Measurements from ENCODE around the gene HOXC9.

Gene HOXC9

DNA sequence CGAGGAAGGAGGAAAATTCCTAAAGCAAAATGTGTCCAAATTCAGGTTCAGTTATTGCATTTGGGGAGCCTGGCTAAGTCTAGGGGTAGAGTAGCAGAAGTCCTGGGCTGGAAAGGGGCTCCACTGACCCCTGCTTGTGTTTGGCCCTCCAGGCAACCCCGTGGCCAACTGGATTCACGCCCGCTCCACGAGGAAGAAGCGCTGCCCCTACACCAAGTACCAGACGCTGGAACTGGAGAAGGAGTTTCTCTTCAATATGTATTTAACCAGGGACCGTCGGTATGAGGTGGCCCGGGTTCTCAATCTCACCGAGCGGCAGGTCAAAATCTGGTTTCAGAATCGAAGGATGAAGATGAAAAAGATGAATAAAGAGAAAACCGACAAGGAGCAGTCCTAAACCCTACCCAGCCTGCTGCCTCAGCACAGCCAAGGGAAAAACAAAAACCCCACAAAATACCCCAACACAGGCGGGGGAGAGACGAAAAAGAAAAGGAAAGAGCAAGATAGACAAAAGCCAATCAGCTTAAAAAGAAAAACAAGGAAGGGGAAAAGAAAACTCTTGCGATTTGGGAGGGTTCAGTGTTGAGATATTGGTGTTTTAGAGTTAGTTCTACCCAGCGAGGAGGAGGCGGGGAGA is 2.4 kb downstream of the HOXC9 start:
- FAIRE-seq, result no peak

DNA sequence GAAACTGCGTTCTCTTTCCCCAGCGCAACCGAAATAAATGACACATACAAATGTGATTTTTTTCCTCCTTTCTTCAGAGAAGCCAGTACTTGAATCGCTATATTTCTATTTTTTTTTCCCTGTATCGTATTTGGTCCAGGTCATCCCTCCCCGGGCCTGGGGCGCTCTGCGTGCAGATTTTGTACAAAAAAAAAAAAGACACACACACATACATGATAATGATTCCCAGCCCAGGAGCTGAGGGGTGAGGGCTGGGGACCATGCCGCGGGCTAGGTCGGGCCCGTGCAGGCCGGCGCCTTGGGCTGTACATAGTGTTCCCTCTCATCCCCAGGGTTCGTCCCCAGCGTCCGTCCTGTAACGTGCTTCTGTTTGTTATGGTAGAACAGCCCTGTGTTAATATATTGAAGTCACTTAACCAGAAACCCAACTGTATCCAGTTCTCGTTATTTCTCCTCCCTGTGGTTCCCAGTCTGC is 3.0 kb downstream of the HOXC9 start:
- FAIRE-seq, result no peak

GRCh38 chr12:54003625-54004024 is 3.7 kb downstream of the HOXC9 start:
- FAIRE-seq, result no peak

GRCh38 chr12:54004063-54004840 is 4.3 kb downstream of the HOXC9 start:
- no peak for FAIRE-seq

GRCh38 chr12:54004841-54005530 is 5.0 kb downstream of the HOXC9 start:
- no peak for FAIRE-seq

DNA sequence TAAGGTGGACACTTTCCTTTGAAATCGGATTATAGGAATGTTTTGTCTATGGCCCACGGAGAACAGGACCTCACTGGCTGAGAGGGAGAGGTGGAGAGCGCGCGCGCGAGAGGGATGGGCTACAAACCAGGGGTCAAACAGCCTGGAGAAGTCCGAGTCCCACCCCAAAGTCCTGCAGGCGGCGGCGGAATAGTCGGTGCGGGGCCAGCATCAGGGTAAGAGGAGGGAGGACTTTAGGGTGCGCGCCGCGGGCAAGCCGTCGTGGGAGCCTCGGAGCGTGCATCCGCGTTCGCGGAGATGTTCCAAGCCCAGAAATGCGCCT is 5.5 kb downstream of the HOXC9 start:
- FAIRE-seq, result no peak

GRCh38 chr12:54005853-54006558 is 6.0 kb downstream of the HOXC9 start:
- FAIRE-seq, result no peak

- FAIRE-seq, result no peak
Measured at GRCh38 chr12:54006559-54007220, 6.7 kb downstream of the HOXC9 start.

DNA sequence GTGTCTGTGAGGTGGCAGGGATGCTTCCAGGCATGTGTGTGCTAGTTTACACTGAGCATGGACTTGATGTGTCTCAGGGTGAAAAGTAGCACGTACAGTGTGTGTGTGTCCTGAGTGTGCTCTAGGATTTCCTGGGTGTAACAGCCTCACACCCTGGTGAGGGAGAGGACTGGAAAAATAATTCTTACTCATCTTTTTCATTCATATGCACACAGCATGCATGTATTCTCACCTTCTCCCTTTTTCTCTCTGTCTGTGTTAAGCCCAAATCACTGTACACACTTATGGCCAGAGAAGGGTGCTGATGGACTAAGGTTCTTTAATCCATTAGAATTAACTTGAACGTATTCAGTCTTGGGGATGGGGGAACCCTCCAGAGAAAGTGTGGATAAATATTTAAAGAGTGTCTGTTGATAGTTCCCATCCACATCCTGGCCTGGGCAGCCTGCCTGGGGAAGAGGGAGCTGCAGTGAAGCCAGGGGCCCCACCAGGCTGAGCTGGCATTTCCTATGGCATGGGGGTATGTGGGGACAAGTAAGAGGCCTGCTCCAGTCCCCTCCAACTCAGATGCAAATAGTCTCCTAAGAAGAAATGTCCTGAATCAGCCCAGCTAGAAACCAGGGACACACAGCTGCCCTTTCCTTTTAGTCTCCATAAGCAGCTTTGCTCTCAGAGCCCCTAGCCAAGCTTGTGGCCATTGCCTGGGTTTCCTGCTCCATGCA is 7.7 kb downstream of the HOXC9 start:
- FAIRE-seq, result no peak

DNA sequence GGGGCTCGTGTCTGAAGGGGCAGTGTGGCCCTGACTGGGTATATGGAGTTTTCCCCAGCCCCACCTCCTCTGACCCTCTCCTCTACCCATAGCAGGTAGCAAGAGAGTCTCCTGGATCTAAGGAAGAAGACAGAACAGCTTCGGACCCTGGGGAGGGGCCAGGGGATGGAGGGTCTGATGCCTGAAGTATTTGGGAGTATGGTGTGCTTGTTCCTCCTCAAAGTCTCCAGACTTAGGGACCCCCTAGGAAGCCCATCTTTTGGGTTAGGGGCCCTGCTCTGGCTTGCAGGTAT is 8.2 kb downstream of the HOXC9 start:
- FAIRE-seq, result no peak

- FAIRE-seq, result no peak
Measured at GRCh38 chr12:54009171-54010052, 9.5 kb downstream of the HOXC9 start.

DNA sequence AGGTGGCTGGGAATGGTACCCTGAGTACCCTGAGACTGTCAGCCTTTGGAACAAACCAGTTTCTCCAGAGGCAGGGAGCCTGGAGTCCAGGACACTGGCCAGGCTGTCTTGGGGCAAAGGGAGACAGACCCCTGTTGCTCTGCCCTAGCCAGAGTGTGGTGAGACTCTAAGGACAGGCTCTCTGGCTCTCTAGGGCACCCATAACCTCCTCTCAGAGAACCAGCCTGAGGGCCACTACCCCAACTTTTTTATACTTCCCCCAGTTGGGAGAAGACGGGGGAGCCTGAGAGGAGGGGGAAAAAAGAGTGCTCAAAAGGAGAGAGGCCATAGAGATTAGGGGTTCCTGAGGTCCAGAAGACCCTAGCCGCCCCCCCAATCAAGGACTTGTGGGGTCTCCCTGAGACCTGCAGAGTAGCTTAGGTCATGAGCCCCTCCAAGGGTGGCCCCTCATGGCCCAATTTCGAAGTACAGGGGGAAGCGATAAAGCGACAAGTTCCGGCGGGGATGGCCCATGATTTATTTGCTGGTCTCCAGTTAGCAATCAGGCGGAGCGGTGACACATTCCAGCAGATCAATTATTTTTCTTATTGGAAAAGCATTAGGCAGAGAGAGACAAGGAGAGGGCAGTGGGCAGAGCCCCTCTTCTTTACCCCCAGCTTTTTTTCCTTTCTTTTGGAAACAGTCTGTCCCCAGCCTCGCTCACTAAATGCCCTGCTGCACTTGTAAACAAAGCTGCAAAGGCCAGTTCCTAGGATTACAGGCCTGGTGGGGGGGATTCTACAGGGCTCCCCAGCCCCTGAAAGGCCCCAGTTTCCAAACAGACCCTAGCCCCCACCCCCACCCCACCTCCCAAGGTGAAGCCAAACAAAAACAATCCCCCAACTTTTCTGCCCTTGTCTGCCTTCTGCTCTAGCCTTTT is 10.4 kb downstream of the HOXC9 start:
- no peak for FAIRE-seq

DNA sequence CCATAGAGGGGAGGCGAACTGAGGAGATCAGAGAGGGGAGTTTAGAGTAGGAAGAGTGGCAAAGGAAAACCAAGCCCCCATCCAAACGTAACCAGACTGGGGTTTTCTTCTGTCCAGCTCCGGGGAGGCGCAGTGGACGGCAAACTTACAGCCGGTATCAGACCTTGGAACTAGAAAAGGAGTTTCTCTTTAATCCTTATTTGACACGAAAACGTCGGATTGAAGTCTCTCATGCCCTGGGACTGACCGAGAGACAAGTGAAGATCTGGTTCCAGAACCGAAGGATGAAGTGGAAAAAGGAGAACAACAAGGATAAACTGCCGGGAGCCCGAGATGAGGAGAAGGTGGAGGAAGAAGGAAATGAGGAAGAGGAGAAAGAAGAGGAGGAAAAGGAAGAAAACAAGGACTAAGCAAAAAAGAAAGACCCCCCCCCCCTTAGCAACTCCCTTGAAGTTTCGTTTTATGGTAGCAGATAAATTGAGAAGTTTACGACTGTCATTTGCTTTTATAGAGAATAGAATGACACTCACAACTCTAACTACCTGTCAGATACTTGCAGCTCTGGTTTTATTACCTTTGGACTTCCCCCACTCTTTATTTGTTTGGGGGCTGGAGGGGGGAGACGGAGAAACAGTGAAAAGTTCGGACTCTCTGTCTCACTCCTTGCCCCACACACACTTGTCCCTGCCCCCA is 11.2 kb downstream of the HOXC9 start:
- FAIRE-seq, result no peak

GRCh38 chr12:54011665-54012532 is 11.9 kb downstream of the HOXC9 start:
- FAIRE-seq, result no peak

GRCh38 chr12:54012631-54013409 is 12.9 kb downstream of the HOXC9 start:
- FAIRE-seq, result no peak

DNA sequence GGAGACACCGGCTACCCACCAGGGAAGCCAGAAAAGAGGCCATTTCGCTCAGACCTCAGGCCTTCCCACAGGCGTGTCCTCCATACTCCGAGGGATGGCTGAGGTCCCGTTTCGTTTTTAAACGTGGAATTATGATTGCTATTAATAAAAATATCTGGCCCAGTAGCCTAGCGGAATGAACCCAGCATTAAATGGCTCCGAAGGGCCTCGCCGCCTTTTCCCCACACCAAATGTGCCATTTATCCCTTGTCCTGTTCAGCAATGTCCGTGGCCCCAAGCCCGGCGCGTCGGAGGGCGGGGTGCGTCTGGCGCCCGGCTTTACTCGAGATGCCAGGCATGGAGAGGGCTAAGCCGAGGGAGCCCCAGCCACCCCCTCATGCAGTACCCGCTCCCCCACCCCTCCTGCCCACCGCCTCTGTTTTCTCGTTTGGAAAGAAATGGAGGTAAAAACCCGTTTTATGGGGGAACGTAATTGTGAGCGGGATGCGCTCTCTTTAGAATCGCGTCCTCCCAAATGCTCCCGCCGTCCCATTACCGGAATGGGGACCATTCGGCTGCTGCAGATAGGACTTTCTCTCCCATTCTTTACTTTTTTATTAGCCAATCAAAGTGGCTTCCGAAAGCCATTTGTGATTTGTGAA is 14.5 kb downstream of the HOXC9 start:
- no peak for FAIRE-seq

All from colon (tissue), 2 donors.